Bone marrow (tissue), 2 donors: ENCODE measurements around the gene NCOA7.
"Not testable (repeated sequence)": the region's sequence is repeated elsewhere in the genome, so short reads cannot be mapped to it uniquely, and the experiment has no call there.

Source experiments
- DNase-seq, 2 donors: peaks; one replicate each; lab custom pipeline; 2025; lab: John Stamatoyannopoulos, UW

NCOA7 gene

GRCh38 chr6:125792680-125793079 lies 1.9 kb downstream of the NCOA7 start:
- DNase-seq, result no peak

GRCh38 chr6:125793280-125793679 lies 2.5 kb downstream of the NCOA7 start:
- DNase-seq, result no peak

- no peak for DNase-seq
Observed at GRCh38 chr6:125793863-125794262, 3.1 kb downstream of the NCOA7 start.

- DNase-seq, result no peak
Observed at GRCh38 chr6:125794342-125795137, 3.8 kb downstream of the NCOA7 start.

GRCh38 chr6:125795301-125795700 lies 4.5 kb downstream of the NCOA7 start:
- no peak for DNase-seq

- DNase-seq, result no peak
Observed at GRCh38 chr6:125797120-125797885, 6.5 kb downstream of the NCOA7 start.

- no peak for DNase-seq
Observed at GRCh38 chr6:125797886-125798444, 7.2 kb downstream of the NCOA7 start.

- DNase-seq, result peak in 1 of 2 donors; percentile 69
Observed at GRCh38 chr6:125798734-125799508, 8.2 kb downstream of the NCOA7 start.

GRCh38 chr6:125802383-125802782 lies 11.6 kb downstream of the NCOA7 start:
- no peak for DNase-seq

- peak in 1 of 2 donors; percentile 48 for DNase-seq
Observed at GRCh38 chr6:125802943-125803377, 12.2 kb downstream of the NCOA7 start.

- no peak for DNase-seq
Observed at GRCh38 chr6:125804264-125804663, 13.5 kb downstream of the NCOA7 start.

- DNase-seq, result not testable (repeated sequence)
Observed at GRCh38 chr6:125804866-125805425, 14.2 kb downstream of the NCOA7 start.

GRCh38 chr6:125806813-125807212 lies 16.1 kb downstream of the NCOA7 start:
- peak in 1 of 2 donors; percentile 40 for DNase-seq

GRCh38 chr6:125807293-125807692 lies 16.5 kb downstream of the NCOA7 start:
- no peak for DNase-seq

GRCh38 chr6:125808060-125808459 lies 17.3 kb downstream of the NCOA7 start:
- no peak for DNase-seq

GRCh38 chr6:125808591-125808990 lies 17.8 kb downstream of the NCOA7 start:
- DNase-seq, result no peak

GRCh38 chr6:125809570-125810170 lies 18.9 kb downstream of the NCOA7 start:
- no peak for DNase-seq

- DNase-seq, result no peak
Observed at GRCh38 chr6:125810445-125810844, 19.7 kb downstream of the NCOA7 start.

- peak in 1 of 2 donors; percentile 55 for DNase-seq
Observed at GRCh38 chr6:125811259-125811658, 20.5 kb downstream of the NCOA7 start.

GRCh38 chr6:125812394-125813292 lies 21.9 kb downstream of the NCOA7 start:
- DNase-seq, result peak in 1 of 2 donors; percentile 31
